Activated naive CD8-positive, alpha-beta T cell treated with anti-CD3 and anti-CD28 coated beads, Interleukin-2, amount 10 ng/mL, durations not matched to agents 7 days and 5 days (primary cell): ENCODE measurements around the gene XPNPEP2. TPM values are rescaled to one million over a fixed set of nuclear protein-coding genes. Genes with fewer than 3 reads are reported as not detected.
A peak's percentile ranks its signal among the peaks of the same experiment; 100 is the strongest.

Experiments used
- ATAC-seq: fragments of 150-1000 bp; cut with Tn5 transposase; one replicate; pipeline ENCODE4 v1.10.0; 2021; ENCODE audit warnings: low read depth, moderate library complexity
- POLR2A ChIA-PET: fragments of 350-600 bp; sonication (Branson Sonifier 250); formaldehyde crosslinking; loops from one replicate; lab custom pipeline; 2021; ENCODE audit warnings: antibody characterized with exemption; lab: Charles Lee
- DNase-seq: peaks from one replicate; pipeline ENCODE4 v3.0.0; 2021
- H3K27ac Mint-ChIP-seq: one replicate; pipeline ENCODE4 v1.8.0; 2022; ENCODE audit warnings: mild to moderate bottlenecking, mixed read lengths
- H3K27me3 Mint-ChIP-seq: one replicate; pipeline ENCODE4 v1.8.0; 2022; ENCODE audit warnings: mild to moderate bottlenecking, moderate library complexity, mixed read lengths
- H3K36me3 Mint-ChIP-seq: one replicate; pipeline ENCODE4 v1.8.0; 2021; ENCODE audit warnings: mild to moderate bottlenecking, mixed read lengths
- H3K4me1 Mint-ChIP-seq: one replicate; pipeline ENCODE4 v1.8.0; 2021; ENCODE audit warnings: mixed read lengths
- H3K4me3 Mint-ChIP-seq: one replicate; pipeline ENCODE4 v1.8.0; 2022; ENCODE audit warnings: mild to moderate bottlenecking, moderate library complexity, mixed read lengths
- H3K9me3 Mint-ChIP-seq: one replicate; pipeline ENCODE4 v1.8.0; 2021; ENCODE audit warnings: mixed read lengths
- total RNA-seq, 2 experiments: library from RNA; stranded (reverse); gene quantifications; one replicate each; pipeline ENCODE4 v1.2.3, GENCODE V29; 2021

Gene XPNPEP2
- total RNA-seq, 2 experiments from 2014 or later: 0.65 to 0.67 TPM

DNA sequence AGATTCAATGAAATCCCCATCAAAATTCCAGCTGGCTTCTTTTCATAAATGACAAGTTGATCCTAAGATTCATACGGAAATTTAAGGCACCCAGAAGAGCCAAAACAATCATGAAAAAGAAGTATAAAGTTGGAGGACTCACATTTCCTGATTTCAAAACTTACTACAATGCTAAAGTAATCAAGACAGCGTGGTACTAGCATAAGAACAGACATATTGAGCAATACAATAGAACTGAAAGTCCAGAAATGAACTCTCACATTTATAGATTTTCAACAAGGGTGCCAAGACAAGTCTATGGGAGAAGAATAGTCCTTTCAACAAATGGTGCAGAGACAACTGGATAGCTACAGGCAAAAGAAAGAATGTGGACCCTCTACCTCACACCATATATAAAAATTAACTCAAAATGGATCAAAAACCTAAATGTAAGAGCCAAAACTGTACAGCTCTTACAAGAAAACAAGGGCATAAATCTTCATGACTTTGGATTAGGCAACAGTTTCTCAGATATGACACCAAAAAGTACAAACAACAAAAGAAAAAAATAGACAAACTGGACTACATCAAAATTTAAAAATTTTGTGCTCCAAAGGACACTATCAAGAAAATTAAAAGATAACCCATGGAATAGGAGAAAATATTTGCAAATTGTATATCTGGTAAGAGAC lies 69.5 kb downstream of the XPNPEP2 start:
- ATAC-seq: no peak
- POLR2A ChIA-PET: interaction anchor here (1.1 kb wide), 1 partner anchor 8 kb away, joined by 3 read pairs; no protein-coding TSS in a partner anchor
- peaks cover 20% of the 10 kb centered on the region for H3K4me1 Mint-ChIP-seq
- DNase-seq: no peak
- H3K27ac Mint-ChIP-seq: peak overlapping the region; percentile 56
- peaks cover 29% of the 10 kb centered on the region for H3K36me3 Mint-ChIP-seq
- no peak overlapping the region for H3K4me3 Mint-ChIP-seq
- no peaks in the 10 kb centered on the region for H3K9me3 Mint-ChIP-seq
- no peaks in the 10 kb centered on the region for H3K27me3 Mint-ChIP-seq

DNA sequence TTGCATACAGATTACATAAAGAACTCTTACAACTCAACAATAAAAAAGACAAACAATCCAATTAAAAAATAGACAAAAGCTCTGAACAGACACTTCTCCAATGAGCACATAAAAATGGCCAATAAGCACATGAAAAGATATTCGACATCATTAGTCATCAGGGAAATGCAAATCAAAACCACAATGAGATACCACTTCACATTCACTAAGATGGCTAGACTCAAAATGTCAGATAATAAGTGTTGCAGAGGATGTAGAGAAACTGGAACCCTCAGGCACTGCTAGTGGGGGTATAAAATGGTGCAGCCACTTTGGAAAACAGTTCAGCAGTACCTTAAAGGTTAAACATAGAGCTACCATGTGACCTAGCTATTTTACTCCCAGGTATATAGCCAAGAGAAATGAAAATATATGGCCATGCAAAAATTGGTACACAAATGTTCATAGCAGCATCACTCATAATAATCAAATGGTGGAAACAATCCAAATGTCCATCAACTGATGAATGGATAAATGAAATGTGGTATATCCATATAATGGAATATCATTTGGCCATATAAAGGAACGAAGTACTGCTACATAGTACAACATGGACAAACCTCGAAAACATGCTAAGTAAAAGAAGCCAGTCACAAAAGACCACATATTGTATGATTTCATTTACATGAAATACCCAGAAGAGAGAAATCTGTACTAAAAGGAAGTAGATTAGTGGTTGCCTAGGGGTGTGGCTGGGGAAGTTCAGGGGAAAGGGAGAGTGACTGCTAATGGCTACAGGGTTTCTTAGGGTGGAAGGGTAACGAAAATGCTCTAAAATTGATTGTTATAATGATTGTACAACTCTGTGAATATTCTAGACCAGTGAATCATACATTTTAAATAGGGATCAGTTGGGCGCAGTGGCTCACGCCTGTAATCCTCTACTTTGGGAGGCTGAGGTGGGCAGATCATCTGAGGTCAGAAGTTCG lies 70.3 kb downstream of the XPNPEP2 start:
- Mint-ChIP-seq H3K36me3 (peaks cover 29% of the 10 kb centered on the region), H3K27ac (peak overlapping the region; percentile 56), H3K9me3 (no peaks in the 10 kb centered on the region), H3K27me3 (no peaks in the 10 kb centered on the region), H3K4me3 (peak overlapping the region; percentile 43), H3K4me1 (peaks cover 17% of the 10 kb centered on the region)
- DNase-seq (no peak), ATAC-seq (peak; percentile 50)
- POLR2A ChIA-PET: interaction anchor here (1.1 to 1.5 kb wide), 2 partner anchors 9 to 28 kb away, joined by 3 to 8 read pairs; no protein-coding TSS in a partner anchor

- H3K4me3 Mint-ChIP-seq: no peak overlapping the region
- DNase-seq (no peak), ATAC-seq (no peak)
- H3K4me1 Mint-ChIP-seq: peaks cover 10% of the 10 kb centered on the region
- H3K36me3 Mint-ChIP-seq: peaks cover 21% of the 10 kb centered on the region
- no peaks in the 10 kb centered on the region for H3K27me3 Mint-ChIP-seq
- no peak overlapping the region for H3K27ac Mint-ChIP-seq
- POLR2A ChIA-PET: no interaction called here
- H3K9me3 Mint-ChIP-seq: no peaks in the 10 kb centered on the region
These were observed 75.0 kb downstream of the XPNPEP2 start for GRCh38 chrX:129813662-129814368.

DNA sequence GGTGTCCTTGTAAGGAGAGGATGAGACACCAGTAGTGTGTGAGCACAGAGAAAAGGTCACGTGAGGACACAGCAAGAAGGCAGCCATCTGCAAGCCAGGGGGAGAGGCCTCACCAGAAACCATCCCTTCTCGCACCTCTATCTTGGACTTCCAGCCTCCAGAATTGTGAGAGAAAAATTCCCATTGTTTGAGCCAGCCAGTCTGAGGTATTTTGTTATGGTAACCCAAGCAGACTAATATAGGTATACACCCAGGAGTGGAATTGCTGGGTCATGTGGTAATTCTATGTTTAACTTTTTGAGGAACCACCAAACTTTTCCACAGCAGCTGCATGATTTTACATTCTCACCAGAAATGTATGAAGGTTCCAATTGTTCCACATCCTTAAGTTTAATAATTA lies 79.3 kb downstream of the XPNPEP2 start:
- peaks cover 5% of the 10 kb centered on the region for H3K36me3 Mint-ChIP-seq
- no peaks in the 10 kb centered on the region for H3K9me3 Mint-ChIP-seq
- no peak overlapping the region for H3K27ac Mint-ChIP-seq
- POLR2A ChIA-PET: no interaction called here
- ATAC-seq (no peak), DNase-seq (no peak)
- no peak overlapping the region for H3K4me3 Mint-ChIP-seq
- no peaks in the 10 kb centered on the region for H3K27me3 Mint-ChIP-seq
- H3K4me1 Mint-ChIP-seq: no peaks in the 10 kb centered on the region

Other genes with a start within 250 kb of the XPNPEP2 start
- under 1 TPM in 1 of 2 experiments, not detected in 1; 0.17 TPM for gene SMARCA1, start 215.5 kb upstream of the XPNPEP2 start, total RNA-seq
- 1 to 10 TPM; 1.4 to 2.2 TPM for gene OCRL, start 198.7 kb upstream of the XPNPEP2 start, total RNA-seq
- 1 to 10 TPM; 1.9 to 2.4 TPM for gene APLN, start 84.0 kb upstream of the XPNPEP2 start, total RNA-seq
- 100 to 1,000 TPM; 239 to 241 TPM for gene SASH3, start 41.0 kb downstream of the XPNPEP2 start, total RNA-seq
- 1 to 10 TPM; 5.7 to 6.7 TPM for gene ZDHHC9, start 104.9 kb downstream of the XPNPEP2 start, total RNA-seq
- 10 to 100 TPM; 20.8 to 21.0 TPM for gene UTP14A, start 167.2 kb downstream of the XPNPEP2 start, total RNA-seq
- 10 to 100 TPM; 14.3 to 15.4 TPM for gene BCORL1, start 243.7 kb downstream of the XPNPEP2 start, total RNA-seq